ENCODE measurements around the gene CACNG3.
"Not testable (repeated sequence)": the region's sequence is repeated elsewhere in the genome, so short reads cannot be mapped to it uniquely, and the experiment has no call there.

The CACNG3 gene

GRCh38 chr16:24255456-24256371 lies at the start of gene CACNG3:
Gene CACNG3 (plus strand): TSS chr16:24256335. CDS start chr16:24256755, 420 bp downstream.
- peak; percentile 44 for DNase-seq

GRCh38 chr16:24206926-24207325 lies 49.2 kb upstream of the CACNG3 start:
- DNase-seq, result no peak

- DNase-seq, result peak; percentile 88
These were observed 47.4 kb upstream of the CACNG3 start for GRCh38 chr16:24208710-24209109.

GRCh38 chr16:24214992-24215391 lies 41.1 kb upstream of the CACNG3 start:
- DNase-seq, result no peak

GRCh38 chr16:24216961-24217360 lies 39.2 kb upstream of the CACNG3 start:
- DNase-seq, result no peak

- DNase-seq, result no peak
These were observed 38.7 kb upstream of the CACNG3 start for GRCh38 chr16:24217461-24217860.

GRCh38 chr16:24218299-24218698 lies 37.8 kb upstream of the CACNG3 start:
- DNase-seq, result no peak

- no peak for DNase-seq
These were observed 34.9 kb upstream of the CACNG3 start for GRCh38 chr16:24221219-24221618.

GRCh38 chr16:24228514-24228913 lies 27.6 kb upstream of the CACNG3 start:
- no peak for DNase-seq

GRCh38 chr16:24232936-24233335 lies 23.2 kb upstream of the CACNG3 start:
- no peak for DNase-seq

GRCh38 chr16:24234737-24235136 lies 21.4 kb upstream of the CACNG3 start:
- DNase-seq, result no peak

- DNase-seq, result no peak
These were observed 20.3 kb upstream of the CACNG3 start for GRCh38 chr16:24235806-24236205.

GRCh38 chr16:24238846-24239245 lies 17.3 kb upstream of the CACNG3 start:
- DNase-seq, result not testable (repeated sequence)

- DNase-seq, result no peak
These were observed 9.1 kb upstream of the CACNG3 start for GRCh38 chr16:24246911-24247607.

- DNase-seq, result peak; percentile 61
These were observed 2.9 kb upstream of the CACNG3 start for GRCh38 chr16:24253192-24253591.

GRCh38 chr16:24257958-24258357 lies 1.8 kb downstream of the CACNG3 start:
- DNase-seq, result no peak

- DNase-seq, result no peak
These were observed 2.7 kb downstream of the CACNG3 start for GRCh38 chr16:24258791-24259190.

GRCh38 chr16:24262816-24263215 lies 6.7 kb downstream of the CACNG3 start:
- no peak for DNase-seq

GRCh38 chr16:24270721-24271442 lies 14.7 kb downstream of the CACNG3 start:
- DNase-seq, result no peak

- DNase-seq, result no peak
These were observed 16.2 kb downstream of the CACNG3 start for GRCh38 chr16:24272379-24272778.

- no peak for DNase-seq
These were observed 17.5 kb downstream of the CACNG3 start for GRCh38 chr16:24273508-24274182.

GRCh38 chr16:24275413-24275812 lies 19.3 kb downstream of the CACNG3 start:
- DNase-seq, result no peak

All from midbrain (tissue), 1 donor.